HG02885 (cell line): ENCODE results near the gene DLST.

ENCODE experiments used
- ATAC-seq: cut with Tn5 transposase; IDR thresholded peaks from one replicate; pipeline ENCODE4 v1.9.1; 2021; ENCODE audit warnings: mild to moderate bottlenecking; ENCODE audit not compliant: unreplicated experiment, poor library complexity

The DLST gene

GRCh38 chr14:74859757-74860552 lies 21.8 kb upstream of the DLST start:
- no peak for ATAC-seq

GRCh38 chr14:74860899-74861733 lies 20.6 kb upstream of the DLST start:
- ATAC-seq = peak; percentile 51

GRCh38 chr14:74861734-74862090 lies 20.0 kb upstream of the DLST start:
- no peak for ATAC-seq

GRCh38 chr14:74863274-74863673 lies 18.4 kb upstream of the DLST start:
- ATAC-seq = no peak

- ATAC-seq = no peak
These were observed 17.5 kb upstream of the DLST start for GRCh38 chr14:74864198-74864597.

- ATAC-seq = no peak
These were observed 16.6 kb upstream of the DLST start for GRCh38 chr14:74865156-74865555.

GRCh38 chr14:74866708-74867389 lies 14.9 kb upstream of the DLST start:
- no peak for ATAC-seq

GRCh38 chr14:74867673-74868072 lies 14.0 kb upstream of the DLST start:
- ATAC-seq = peak; percentile 42

GRCh38 chr14:74868739-74869138 lies 13.0 kb upstream of the DLST start:
- ATAC-seq = no peak

GRCh38 chr14:74871819-74872218 lies 9.9 kb upstream of the DLST start:
- ATAC-seq = no peak

GRCh38 chr14:74875204-74875603 lies 6.5 kb upstream of the DLST start:
- no peak for ATAC-seq

GRCh38 chr14:74875941-74876913 lies 5.5 kb upstream of the DLST start, which contains the start of gene PROX2:
TSS of gene PROX2 (minus strand) at chr14:74876145. CDS start at chr14:74863834, 12,311 bp downstream.
- ATAC-seq = no peak

GRCh38 chr14:74879427-74880182 lies 2.1 kb upstream of the DLST start:
- ATAC-seq = no peak

GRCh38 chr14:74882103-74882920 lies 596 bp downstream of the DLST start:
- ATAC-seq = peak; percentile 47

GRCh38 chr14:74886001-74886400 lies 4.3 kb downstream of the DLST start:
- no peak for ATAC-seq

GRCh38 chr14:74888164-74889158 lies 6.7 kb downstream of the DLST start:
- ATAC-seq = no peak

GRCh38 chr14:74890262-74890661 lies 8.5 kb downstream of the DLST start:
- no peak for ATAC-seq
